ENCODE measurements around the gene ACAD11. TPM values are rescaled to one million over a fixed set of nuclear protein-coding genes. Genes with fewer than 3 reads are reported as not detected.

Gene ACAD11
- total RNA-seq: 57.7 and 86.2 TPM in 2 replicates

GRCh38 chr3:132659365-132660051 is at the start of gene ACAD11:
TSS of gene ACAD11 (minus strand) at chr3:132659809. CDS start at chr3:132659751, 58 bp downstream.

DNA sequence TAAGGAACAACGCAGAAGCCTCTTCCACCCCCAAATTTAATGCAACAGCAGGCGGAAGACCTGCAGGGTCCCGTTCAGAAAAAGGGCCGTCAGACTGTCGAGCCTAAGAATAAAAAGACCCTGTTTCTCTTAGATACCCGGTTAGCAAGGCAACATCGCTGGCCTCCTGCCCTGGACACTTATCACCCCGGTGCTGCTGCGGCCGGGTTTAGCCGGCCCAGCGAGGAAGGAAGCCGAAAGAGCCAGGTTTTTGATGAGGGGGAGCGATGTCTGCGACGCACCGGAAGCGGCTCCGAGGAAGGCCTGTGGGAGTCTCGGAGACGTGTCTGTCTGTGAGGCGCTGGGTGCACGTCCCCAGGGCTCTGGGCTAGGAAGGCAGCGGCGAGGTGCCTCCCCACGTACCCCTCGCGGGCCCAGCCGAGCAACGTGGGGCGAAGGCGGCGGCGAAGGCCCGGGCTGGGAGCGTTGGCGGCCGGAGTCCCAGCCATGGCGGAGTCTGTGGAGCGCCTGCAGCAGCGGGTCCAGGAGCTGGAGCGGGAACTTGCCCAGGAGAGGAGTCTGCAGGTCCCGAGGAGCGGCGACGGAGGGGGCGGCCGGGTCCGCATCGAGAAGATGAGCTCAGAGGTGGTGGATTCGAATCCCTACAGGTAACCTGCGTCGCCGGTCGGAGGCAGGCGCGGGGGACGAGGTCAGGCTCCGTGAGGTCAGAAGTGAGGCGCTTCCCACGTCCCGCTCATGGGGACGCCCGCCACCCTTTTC is 622 bp upstream of the ACAD11 start, which contains the start of gene UBA5:
Gene UBA5 (plus strand): TSS at position 278 of the 759 bp plus-strand sequence. CDS start 209 bp downstream, at position 487.

DNA sequence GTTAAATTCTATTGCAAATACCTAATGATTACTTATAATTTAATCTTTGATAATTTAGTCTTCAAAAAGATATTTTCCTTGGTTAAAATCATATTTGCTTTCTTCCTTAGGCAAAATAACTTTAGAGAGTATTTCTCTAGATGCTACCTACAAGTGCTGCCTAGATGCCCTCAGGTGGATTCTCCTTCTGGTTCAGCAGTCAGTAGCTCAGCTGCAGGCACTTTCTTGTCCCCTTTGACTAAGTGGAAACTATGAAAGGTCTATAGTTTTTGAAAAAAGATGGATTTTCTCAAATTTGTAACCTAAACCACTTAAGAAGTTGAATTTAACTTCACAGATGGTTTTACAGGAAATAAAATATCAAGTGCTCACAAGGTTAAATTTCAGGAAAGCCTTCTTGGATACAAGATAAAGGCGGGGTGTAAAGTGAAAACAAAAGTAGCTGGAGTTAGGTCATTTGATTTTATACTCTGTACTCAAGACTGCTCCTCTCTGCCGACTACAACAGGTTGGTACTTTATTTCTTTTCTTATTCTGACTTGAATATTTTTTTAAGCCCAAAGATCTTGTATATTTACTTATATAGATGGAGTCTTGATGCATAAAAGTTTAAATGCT is 62.7 kb downstream of the ACAD11 start, which contains the start of gene ACKR4:
Gene ACKR4 (plus strand): TSS at position 455 of the 618 bp plus-strand sequence. CDS start 3,128 bp downstream, outside the sequence.

Other genes with a start within 250 kb of the ACAD11 start
- 71.7 and 72.7 TPM in 2 replicates for gene DNAJC13, start 242.3 kb downstream of the ACAD11 start, total RNA-seq
- 19.7 and 24.0 TPM in 2 replicates for gene ACKR4, start 62.5 kb downstream of the ACAD11 start, total RNA-seq
- 54.1 and 58.1 TPM in 2 replicates for gene UBA5, start 520 bp upstream of the ACAD11 start, total RNA-seq
- gene NPHP3, start 62.6 kb upstream of the ACAD11 start, total RNA-seq: 27.1 and 29.5 TPM in 2 replicates